NCI-H2107 treated with DMSO at 0.1 percent for 48 hours (cell line): ENCODE measurements around the gene SNRPA1.
A peak's percentile ranks its signal among the peaks of the same experiment; 100 is the strongest.

Experiments
- DNase-seq: peaks from one replicate; lab custom pipeline; 2025; ENCODE audit not compliant: unreplicated experiment; lab: John Stamatoyannopoulos, UW

Gene SNRPA1

DNA sequence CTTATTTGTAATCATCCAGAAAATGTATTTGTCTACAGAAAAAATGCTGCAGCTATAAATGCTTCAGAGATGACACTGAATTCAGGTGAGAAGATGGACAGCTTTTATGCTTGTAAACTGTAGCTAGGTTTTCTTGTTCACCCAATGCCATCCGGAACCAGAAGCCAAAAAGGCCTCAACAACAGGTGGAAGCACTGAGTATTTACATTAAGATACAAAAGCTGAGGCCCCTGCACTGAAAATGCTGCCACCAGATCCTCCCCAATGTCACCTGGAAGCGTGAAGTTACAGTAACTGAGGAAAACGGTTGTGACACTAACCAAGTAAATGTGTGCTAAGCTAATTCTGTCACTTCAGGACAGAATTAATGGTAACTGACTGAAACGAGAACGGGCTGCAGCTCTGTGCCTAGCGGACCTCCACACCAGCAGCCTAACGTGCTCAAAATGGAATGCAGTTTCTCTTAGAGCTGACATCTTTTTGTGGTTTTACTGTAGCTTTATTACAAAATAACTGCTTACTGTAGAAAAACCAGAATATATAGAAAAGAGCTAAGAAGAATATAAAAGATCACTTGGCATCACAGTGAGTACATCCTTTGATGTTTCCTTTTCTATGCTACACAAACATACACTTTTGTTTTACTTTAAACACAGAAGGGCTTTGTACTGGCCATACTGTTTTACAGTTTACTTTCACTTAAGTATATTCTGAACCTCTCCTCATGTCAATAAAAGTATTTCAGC is 50.8 kb downstream of the SNRPA1 start:
- DNase-seq, result no peak

DNA sequence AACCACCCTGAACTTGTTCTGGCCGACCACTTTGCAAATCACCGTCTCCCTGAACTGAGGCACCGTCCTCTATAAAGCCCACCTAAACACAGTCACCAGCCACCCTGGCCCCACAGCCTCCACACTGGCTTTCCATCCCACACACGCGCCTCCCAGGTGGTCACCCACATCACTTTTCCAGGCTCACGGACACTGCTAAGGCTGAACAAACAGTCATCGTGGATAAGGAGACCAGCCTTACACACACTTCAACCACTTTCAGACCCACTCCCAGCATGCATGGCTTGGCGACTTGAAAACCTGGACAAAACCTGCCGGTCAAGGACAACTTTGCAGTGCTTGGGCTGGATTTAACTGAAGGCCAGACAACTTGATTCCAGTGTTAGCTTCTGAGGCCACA is 51.6 kb downstream of the SNRPA1 start:
- no peak for DNase-seq

DNA sequence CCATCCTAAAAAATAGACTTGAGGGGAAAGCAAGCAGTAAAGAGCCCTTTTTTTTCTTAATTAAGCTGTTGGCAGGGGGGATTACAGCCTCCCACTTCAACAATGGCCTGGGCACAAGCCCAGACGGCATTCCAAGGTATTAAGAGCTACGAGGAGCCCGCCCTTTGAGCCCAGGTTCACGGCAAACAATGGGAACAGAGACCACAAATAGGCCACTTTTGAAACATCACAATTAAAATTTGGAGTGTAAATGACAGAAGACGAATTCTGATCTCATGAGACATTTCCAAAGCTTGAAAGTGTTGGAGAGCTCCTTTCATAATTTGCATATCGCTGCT is 52.1 kb downstream of the SNRPA1 start:
- DNase-seq, result no peak

DNA sequence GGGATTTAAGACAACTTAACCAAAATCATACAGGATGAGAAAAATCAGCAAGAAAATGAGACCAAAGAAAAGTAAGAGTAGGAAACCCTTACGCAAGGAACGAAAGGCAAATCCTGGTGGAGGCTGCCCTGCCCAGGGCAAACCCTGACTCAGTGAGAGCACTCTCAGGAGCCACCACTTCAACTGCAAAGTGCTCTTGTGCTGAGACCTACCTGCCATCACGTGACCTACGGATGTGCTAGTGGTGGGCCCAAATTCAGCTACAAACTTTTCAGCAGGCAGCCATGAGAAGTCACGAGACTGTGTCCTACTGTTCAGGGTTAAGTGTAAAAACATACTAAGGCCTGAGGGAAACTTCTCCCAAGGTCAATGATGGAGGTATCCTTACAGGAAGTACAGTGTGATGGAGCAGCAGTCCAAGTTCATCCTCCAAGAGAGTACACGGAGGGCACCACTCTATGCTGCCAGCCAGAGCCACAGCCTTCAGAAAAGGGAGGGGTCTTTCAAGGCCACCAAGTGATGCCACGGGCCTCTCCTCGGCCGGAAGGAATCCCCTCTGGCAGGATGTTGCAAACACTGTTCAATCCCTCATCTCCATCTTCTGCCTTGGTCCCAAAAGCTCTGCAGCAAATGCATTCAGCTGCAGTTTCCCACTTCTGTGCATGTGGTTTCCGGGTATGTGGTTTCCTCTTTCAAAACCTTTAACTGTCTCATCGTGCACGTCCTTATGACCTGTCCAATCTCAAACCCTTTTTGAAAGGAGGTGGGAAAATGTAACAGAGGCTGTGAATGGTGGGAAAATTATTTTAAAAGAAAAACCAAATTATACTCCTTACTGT is 52.7 kb downstream of the SNRPA1 start:
- DNase-seq, result peak; percentile 6

DNA sequence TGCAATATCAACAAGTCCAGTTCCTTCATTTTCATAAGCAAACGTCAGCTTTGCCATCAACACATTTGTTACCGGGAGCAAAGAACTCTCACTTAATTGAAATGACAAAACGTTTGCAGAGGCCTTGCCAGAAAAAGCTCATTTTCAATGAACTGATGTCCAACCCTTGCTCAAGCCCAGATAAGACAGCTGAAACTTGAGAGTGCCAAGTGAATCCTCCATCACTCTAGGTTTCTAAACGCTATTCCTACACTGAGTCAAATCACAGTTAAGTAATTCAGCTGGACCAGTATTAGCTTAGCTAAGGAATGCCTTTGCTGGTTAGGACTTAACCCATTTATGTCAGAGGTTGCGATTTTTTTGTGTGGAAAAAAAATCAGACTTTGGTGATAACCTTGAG is 54.7 kb downstream of the SNRPA1 start:
- DNase-seq, result no peak

DNA sequence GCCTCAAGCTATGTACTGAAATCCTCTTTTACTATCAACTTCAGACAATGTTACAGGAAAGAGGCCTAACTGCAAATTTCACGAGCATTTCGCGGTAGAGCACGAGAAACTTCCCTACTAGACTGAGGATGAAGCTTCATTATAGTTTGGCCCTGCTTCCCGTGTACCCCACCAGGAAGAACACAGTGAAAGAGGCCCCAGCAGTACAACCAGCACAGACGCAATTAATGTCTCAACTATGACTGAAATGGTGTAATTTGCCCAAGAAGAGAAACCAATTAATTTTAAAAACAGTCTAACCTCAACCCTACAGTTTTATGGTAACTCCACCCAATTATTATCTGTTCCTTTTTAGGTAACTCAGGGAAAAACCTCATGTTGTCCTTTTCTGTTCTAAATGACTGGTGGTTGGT is 55.3 kb downstream of the SNRPA1 start:
- DNase-seq, result no peak

DNA sequence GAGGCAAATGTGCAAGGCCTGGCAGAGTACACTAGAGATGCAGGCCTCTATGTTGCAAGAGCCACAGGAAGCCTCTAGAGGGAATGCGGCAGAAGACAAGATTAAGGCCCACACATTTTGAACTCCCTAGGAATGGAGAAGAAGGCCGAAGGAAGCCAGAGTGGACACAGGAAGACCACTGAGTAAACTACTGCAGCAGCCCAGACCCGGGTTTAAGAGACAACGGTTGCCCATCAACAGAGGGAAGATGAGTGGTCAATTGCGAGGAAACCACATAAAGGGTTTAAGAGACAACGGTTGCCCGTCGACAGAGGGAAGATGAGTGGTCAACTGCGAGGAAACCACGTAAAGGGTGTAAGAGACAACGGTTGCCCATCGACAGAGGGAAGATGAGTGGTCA is 57.8 kb downstream of the SNRPA1 start:
- DNase-seq, result no peak

DNA sequence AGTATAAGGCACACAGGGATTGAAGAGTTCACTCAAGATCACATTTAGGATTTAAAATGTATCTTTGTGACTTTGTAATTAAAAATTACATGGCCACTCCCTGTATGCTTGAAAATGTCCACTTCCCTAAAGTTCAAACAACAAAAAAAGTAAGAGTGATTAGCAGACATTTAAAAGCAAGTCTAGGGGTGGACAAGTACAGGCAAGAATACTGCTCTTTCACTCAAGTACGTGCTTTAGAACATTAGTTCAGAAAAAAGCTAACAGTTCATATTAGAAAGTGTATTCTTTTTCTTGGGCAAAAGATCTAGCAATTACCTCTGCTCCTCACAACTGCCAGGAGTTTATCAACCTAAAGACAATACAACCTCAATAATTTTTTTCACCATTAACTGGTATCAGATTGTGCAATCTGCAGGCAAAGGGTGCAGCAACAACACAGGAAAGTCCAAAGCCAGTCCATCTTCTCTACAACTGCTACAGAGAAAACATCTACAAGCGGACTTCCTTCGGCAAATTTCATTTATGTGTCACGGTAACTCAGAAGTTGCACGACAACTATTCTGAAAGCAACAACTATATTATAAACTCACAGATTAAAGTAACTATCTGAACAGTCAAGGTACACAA is 61.3 kb downstream of the SNRPA1 start:
- no peak for DNase-seq

DNA sequence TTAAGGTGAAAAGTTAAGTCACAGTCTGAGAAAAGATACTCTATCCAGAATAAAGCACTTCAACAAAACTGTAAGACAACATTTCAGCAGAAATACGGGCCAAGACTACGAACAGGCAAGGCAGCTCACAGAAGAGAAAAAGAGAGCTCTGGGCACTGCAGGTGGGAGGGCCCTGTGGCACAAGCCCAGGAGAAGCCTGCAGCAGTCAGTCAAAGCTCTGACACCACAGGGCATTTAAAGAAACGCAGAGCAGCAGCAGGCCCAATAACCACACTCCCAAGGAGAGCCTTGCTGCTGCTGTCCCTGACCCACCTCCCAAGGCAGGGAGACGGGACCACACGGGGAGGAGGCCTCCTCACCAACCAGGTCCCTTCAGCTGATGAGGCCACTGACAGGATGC is 62.4 kb downstream of the SNRPA1 start:
- DNase-seq, result no peak
